ENCODE measurements around the gene GPC5.

Gene GPC5

GRCh38 chr13:91702411-91702810 lies 304.0 kb downstream of the GPC5 start:
- CTCF ChIA-PET = no interaction called here
- no peak for DNase-seq (ENCODE audit: extremely low spot score)
- TF ChIP-seq CTCF (IDR thresholded peaks at IDR 0.05; ENCODE audit: control extremely low read depth, extremely low read depth, low read depth, missing control alignments) = no peak
- POLR2A ChIA-PET = no interaction called here

GRCh38 chr13:91704398-91704797 lies 306.0 kb downstream of the GPC5 start:
- no peak for DNase-seq (ENCODE audit: extremely low spot score)
- POLR2A ChIA-PET = no interaction called here
- TF ChIP-seq CTCF (IDR thresholded peaks at IDR 0.05; ENCODE audit: control extremely low read depth, extremely low read depth, low read depth, missing control alignments) = no peak
- CTCF ChIA-PET = no interaction called here

GRCh38 chr13:91708558-91708957 lies 310.1 kb downstream of the GPC5 start:
- no peak for TF ChIP-seq CTCF (IDR thresholded peaks at IDR 0.05; ENCODE audit: control extremely low read depth, extremely low read depth, low read depth, missing control alignments)
- POLR2A ChIA-PET = no interaction called here
- CTCF ChIA-PET = interaction anchor here (1.0 to 1.5 kb wide), 3 partner anchors 9 to 30 kb away, joined by 3 to 4 read pairs (median 3); no protein-coding TSS in a partner anchor

GRCh38 chr13:91709180-91709579 lies 310.8 kb downstream of the GPC5 start:
- no peak for TF ChIP-seq CTCF (IDR thresholded peaks at IDR 0.05; ENCODE audit: control extremely low read depth, extremely low read depth, low read depth, missing control alignments)
- ChIA-PET CTCF (interaction anchor here (0.9 to 1.1 kb wide), 2 partner anchors 13 to 14 kb away, joined by 3 read pairs; no protein-coding TSS in a partner anchor), POLR2A (no interaction called here)
- DNase-seq (ENCODE audit: extremely low spot score) = no peak

More at GRCh38 chr13:91708558-91708957, 310.1 kb downstream of the GPC5 start:
- DNase-seq (ENCODE audit: extremely low spot score) = no peak

GRCh38 chr13:91710733-91711132 lies 312.3 kb downstream of the GPC5 start:
- ChIA-PET CTCF (no interaction called here), POLR2A (no interaction called here)
- no peak for DNase-seq (ENCODE audit: extremely low spot score)
- TF ChIP-seq CTCF (IDR thresholded peaks at IDR 0.05; ENCODE audit: control extremely low read depth, extremely low read depth, low read depth, missing control alignments) = no peak

GRCh38 chr13:91714855-91715254 lies 316.4 kb downstream of the GPC5 start:
- POLR2A ChIA-PET = no interaction called here
- CTCF ChIA-PET = interaction anchor here (1.2 to 1.4 kb wide), 3 partner anchors 9 to 402 kb away, joined by 3 to 4 read pairs (median 4); no protein-coding TSS in a partner anchor
- DNase-seq (ENCODE audit: extremely low spot score) = no peak
- TF ChIP-seq CTCF (IDR thresholded peaks at IDR 0.05; ENCODE audit: control extremely low read depth, extremely low read depth, low read depth, missing control alignments) = no peak

Data from GM10248 (cell line).